HepG2 (cell line): ENCODE data around the gene CDK3. TPM values are rescaled to one million over a fixed set of nuclear protein-coding genes. Genes with fewer than 3 reads are reported as not detected.

Source experiments
- BRD4 ChIP-seq: sonication (generic); formaldehyde crosslinking; IDR thresholded peaks from 2 replicates; pipeline ENCODE4 v1.4.0; 2020; ENCODE audit warnings: missing genetic modification reagents
- DNMT3B ChIP-seq: conservative IDR thresholded peaks from 2 replicates; pipeline ENCODE4 v1.6.1; 2016; ENCODE audit warnings: missing biosample characterization, control low read depth
- FOXA1 ChIP-seq, 2 experiments: fragments of 450-650 bp in 1 of 2; sonication (generic) in 1 of 2; formaldehyde crosslinking in 1 of 2; IDR thresholded peaks; 2 replicates each; pipeline versions ENCODE4 v1.4.0 to v1.6.1; 2016 to 2020; ENCODE audit warnings: missing genetic modification reagents in 1 of 2
- GATAD1 ChIP-seq: IDR thresholded peaks from 2 replicates; pipeline ENCODE4 v1.6.1; 2016; ENCODE audit warnings: missing genetic modification reagents, missing compliant biosample characterization
- GRHL1 ChIP-seq: sonication (generic); formaldehyde crosslinking; conservative IDR thresholded peaks from 2 replicates; pipeline ENCODE4 v1.8.0; 2022; ENCODE audit warnings: missing genetic modification reagents
- HMGXB4 ChIP-seq, 2 experiments: sonication (generic) in 1 of 2; formaldehyde crosslinking in 1 of 2; IDR thresholded peaks; 2 replicates each; pipeline versions ENCODE4 v1.4.0 to v1.6.1; 2018 to 2020; ENCODE audit warnings: missing genetic modification reagents in 2 of 2, borderline replicate concordance in 1 of 2, low read depth in 1 of 2, mild to moderate bottlenecking in 1 of 2, missing biosample characterization in 1 of 2
- ISL2 ChIP-seq: sonication (generic); formaldehyde crosslinking; IDR thresholded peaks from 2 replicates; pipeline ENCODE4 v1.5.0; 2020; ENCODE audit warnings: missing genetic modification reagents
- JDP2 ChIP-seq: sonication (generic); formaldehyde crosslinking; IDR thresholded peaks from 2 replicates; pipeline ENCODE4 v1.8.1; 2022; ENCODE audit warnings: missing genetic modification reagents, borderline replicate concordance
- MXD1 ChIP-seq: sonication (generic); formaldehyde crosslinking; IDR thresholded peaks from 2 replicates; pipeline ENCODE4 v1.4.0; 2020; ENCODE audit warnings: mild to moderate bottlenecking, missing genetic modification reagents
- NKX3-1 ChIP-seq: sonication (generic); formaldehyde crosslinking; IDR thresholded peaks from 2 replicates; pipeline ENCODE4 v1.5.0; 2020; ENCODE audit warnings: missing genetic modification reagents
- PAX8 ChIP-seq: sonication (generic); formaldehyde crosslinking; IDR thresholded peaks from 2 replicates; pipeline ENCODE4 v1.8.0; 2022; ENCODE audit warnings: mild to moderate bottlenecking, missing genetic modification reagents, borderline replicate concordance
- PHF21A ChIP-seq: sonication (generic); formaldehyde crosslinking; IDR thresholded peaks from 2 replicates; pipeline ENCODE4 v1.5.0; 2020; ENCODE audit warnings: mild to moderate bottlenecking, missing genetic modification reagents
- RXRA ChIP-seq: sonication (generic); formaldehyde crosslinking; IDR thresholded peaks from 2 replicates; pipeline ENCODE4 v1.5.1; 2020; ENCODE audit warnings: missing genetic modification reagents
- SALL2 ChIP-seq: sonication (generic); formaldehyde crosslinking; IDR thresholded peaks from 2 replicates; pipeline ENCODE4 v1.8.1; 2023; ENCODE audit warnings: mild to moderate bottlenecking, missing genetic modification reagents, inconsistent platforms
- SIX4 ChIP-seq: sonication (generic); formaldehyde crosslinking; IDR thresholded peaks from 2 replicates; pipeline ENCODE4 v1.4.0; 2020; ENCODE audit warnings: missing genetic modification reagents
- SMAD1 ChIP-seq: sonication (generic); formaldehyde crosslinking; IDR thresholded peaks from 2 replicates; pipeline ENCODE4 v1.4.0; 2020; ENCODE audit warnings: missing genetic modification reagents, low read depth, mild to moderate bottlenecking, borderline replicate concordance
- SMC3 ChIP-seq: IDR thresholded peaks from 2 replicates; pipeline ENCODE4 v1.6.1; 2011; ENCODE audit warnings: low read length, improper control_type of control experiment
- TMF1 ChIP-seq: sonication (generic); formaldehyde crosslinking; IDR thresholded peaks from 2 replicates; pipeline ENCODE4 v1.8.1; 2022; ENCODE audit warnings: low read depth, missing genetic modification reagents
- ZNF207 ChIP-seq: fragments of 450-650 bp; IDR thresholded peaks from 2 replicates; pipeline ENCODE4 v1.6.1; 2016; ENCODE audit warnings: antibody characterized with exemption, borderline replicate concordance
- ZNF30 ChIP-seq: sonication (generic); formaldehyde crosslinking; IDR thresholded peaks from 2 replicates; pipeline ENCODE4 v1.5.0; 2020; ENCODE audit warnings: mild to moderate bottlenecking, missing genetic modification reagents
- ZNF460 ChIP-seq: sonication (generic); formaldehyde crosslinking; IDR thresholded peaks from 2 replicates; pipeline ENCODE4 v1.5.1; 2020; ENCODE audit warnings: missing genetic modification reagents, mild to moderate bottlenecking, borderline replicate concordance
- ZNF513 ChIP-seq: sonication (generic); formaldehyde crosslinking; conservative IDR thresholded peaks from 2 replicates; pipeline ENCODE4 v1.5.0; 2020; ENCODE audit warnings: missing genetic modification reagents
- ZNF530 ChIP-seq: sonication (generic); formaldehyde crosslinking; IDR thresholded peaks from 2 replicates; pipeline ENCODE4 v1.5.0; 2020; ENCODE audit warnings: low read depth, mild to moderate bottlenecking, missing genetic modification reagents
- ZNF619 ChIP-seq: sonication (generic); formaldehyde crosslinking; IDR thresholded peaks from 2 replicates; pipeline ENCODE4 v1.4.0; 2020; ENCODE audit warnings: mild to moderate bottlenecking, missing genetic modification reagents
- ZNF75D ChIP-seq: sonication (generic); formaldehyde crosslinking; IDR thresholded peaks from 2 replicates; pipeline ENCODE4 v1.8.1; 2023; ENCODE audit warnings: missing genetic modification reagents, mild to moderate bottlenecking, borderline replicate concordance
- polyA plus RNA-seq, 8 experiments: library from polyadenylated mRNA; depleted of rRNA in 3 of 8; stranded (reverse) in 7 of 8; unstranded in 1 of 8; fragments of >200 nt; fragmentation: Illumina TruSeq in 4 of 8; extraction: Trizol in 4 of 8; gene quantifications; 2 replicates each; pipeline versions ENCODE4 v1.2.1 to v1.2.3, GENCODE V29; 2011 to 2016; ENCODE audit warnings: low read depth in 4 of 8, missing spikeins in 1 of 8, mixed read lengths in 1 of 8; ENCODE audit not compliant: insufficient read depth in 1 of 8
- total RNA-seq, 5 experiments: library from RNA; depleted of rRNA; stranded (reverse); fragments of >200 nt; fragmentation: Illumina TruSeq; extraction: Trizol; gene quantifications; 2 replicates each; pipeline ENCODE4 v1.2.3, GENCODE V29; 2016; ENCODE audit warnings: low read depth in 1 of 5

CDK3 gene
- total and polyA plus RNA-seq, 2 of the 13 experiments (the other 11 are each of a cell fraction or from before 2014, with no cell fraction given), result 5.8 to 11.4 TPM

- TF ChIP-seq GRHL1, result no peak
- TF ChIP-seq SMAD1, result 0 out of 2 replicates have a peak, but pooled peaks have one; percentile 47
- TF ChIP-seq SALL2, result no peak
- TF ChIP-seq SMC3, result peak; percentile 84
- no peak for TF ChIP-seq MXD1 (CRISPR knock-in tag)
- no peak for TF ChIP-seq ZNF530
- 0 out of 2 replicates have a peak, but pooled peaks have one; percentile 56 for TF ChIP-seq ZNF513
- no peak for TF ChIP-seq ZNF75D (CRISPR knock-in tag)
- TF ChIP-seq DNMT3B (CRISPR knock-in tag), result no peak
- TF ChIP-seq ISL2 (CRISPR knock-in tag), result peak; percentile 48; the same call in 1 of the 2 replicates
- TF ChIP-seq GATAD1 (CRISPR knock-in tag), result no peak
- 0 out of 2 replicates have a peak, but pooled peaks have one; percentile 13 for TF ChIP-seq ZNF460
- TF ChIP-seq PAX8, result no peak
- TF ChIP-seq RXRA, result no peak
- no peak for TF ChIP-seq ZNF30 (CRISPR knock-in tag)
- TF ChIP-seq BRD4 (CRISPR knock-in tag), result peak; percentile 19; the same call in 1 of the 2 replicates
- TF ChIP-seq FOXA1 (IDR thresholded peaks at IDR 0.05), result no peak
- 0 out of 2 replicates have a peak, but pooled peaks have one; percentile 7 for TF ChIP-seq FOXA1 (CRISPR knock-in tag; IDR thresholded peaks at IDR 0.05)
- no peak for TF ChIP-seq TMF1 (CRISPR knock-in tag)
- TF ChIP-seq ZNF619 (CRISPR knock-in tag), result peak; percentile 42; the same call in 1 of the 2 replicates
- no peak for TF ChIP-seq JDP2 (CRISPR knock-in tag)
- peak; percentile 52 to 69; a peak in 3 of 4 replicates for TF ChIP-seq HMGXB4 (CRISPR knock-in tag; IDR thresholded peaks at IDR 0.05; ENCODE audit: borderline replicate concordance in 1 of 2, low read depth in 1 of 2)
- TF ChIP-seq SIX4 (CRISPR knock-in tag), result no peak
- TF ChIP-seq NKX3-1, result no peak
- no peak for TF ChIP-seq ZNF207
- TF ChIP-seq PHF21A, result peak; percentile 45; the same call in 1 of the 2 replicates
Observed at GRCh38 chr17:76005263-76006149, 4.9 kb downstream of the CDK3 start (continued).
